SK-N-SH (cell line): ENCODE measurements around the gene GNAI1.

Source experiments
- EP300 ChIP-seq, 2 experiments: IDR thresholded peaks; 2 replicates each; pipeline versions ENCODE4 v1.4.0 to v1.6.1; 2012; ENCODE audit warnings: borderline replicate concordance in 1 of 2, low read depth in 1 of 2, low read length in 1 of 2
- GATA2 ChIP-seq: sonication (generic); formaldehyde crosslinking; IDR thresholded peaks from 2 replicates; pipeline ENCODE4 v1.5.0; 2020; ENCODE audit warnings: mild to moderate bottlenecking, missing genetic modification reagents
- MEF2A ChIP-seq: IDR thresholded peaks from 2 replicates; pipeline ENCODE4 v1.4.0; 2012; ENCODE audit warnings: low read depth, borderline replicate concordance
- TF ChIP-seq, protein P1 (sequence below): fragments of 200-600 bp; sonication (generic); IDR thresholded peaks from 2 replicates; pipeline ENCODE4 v1.6.1; 2017; ENCODE audit warnings: antibody characterized with exemption, mild to moderate bottlenecking, moderate library complexity

GRCh38 chr7:80095545-80095944 lies 39.1 kb upstream of the GNAI1 start:
- TF ChIP-seq, protein P1, sequence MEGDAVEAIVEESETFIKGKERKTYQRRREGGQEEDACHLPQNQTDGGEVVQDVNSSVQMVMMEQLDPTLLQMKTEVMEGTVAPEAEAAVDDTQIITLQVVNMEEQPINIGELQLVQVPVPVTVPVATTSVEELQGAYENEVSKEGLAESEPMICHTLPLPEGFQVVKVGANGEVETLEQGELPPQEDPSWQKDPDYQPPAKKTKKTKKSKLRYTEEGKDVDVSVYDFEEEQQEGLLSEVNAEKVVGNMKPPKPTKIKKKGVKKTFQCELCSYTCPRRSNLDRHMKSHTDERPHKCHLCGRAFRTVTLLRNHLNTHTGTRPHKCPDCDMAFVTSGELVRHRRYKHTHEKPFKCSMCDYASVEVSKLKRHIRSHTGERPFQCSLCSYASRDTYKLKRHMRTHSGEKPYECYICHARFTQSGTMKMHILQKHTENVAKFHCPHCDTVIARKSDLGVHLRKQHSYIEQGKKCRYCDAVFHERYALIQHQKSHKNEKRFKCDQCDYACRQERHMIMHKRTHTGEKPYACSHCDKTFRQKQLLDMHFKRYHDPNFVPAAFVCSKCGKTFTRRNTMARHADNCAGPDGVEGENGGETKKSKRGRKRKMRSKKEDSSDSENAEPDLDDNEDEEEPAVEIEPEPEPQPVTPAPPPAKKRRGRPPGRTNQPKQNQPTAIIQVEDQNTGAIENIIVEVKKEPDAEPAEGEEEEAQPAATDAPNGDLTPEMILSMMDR = peak; percentile 78
- TF ChIP-seq GATA2 (CRISPR knock-in tag) = no peak
- no peak for TF ChIP-seq MEF2A
- TF ChIP-seq EP300 (IDR thresholded peaks at IDR 0.05; ENCODE audit: borderline replicate concordance in 1 of 2, low read depth in 1 of 2, low read length in 1 of 2) = no peak
